Thyroid gland (tissue), 4 donors: ENCODE results near the gene ANKRD55.

ENCODE experiments used
- POLR2A ChIP-seq, 2 donors: fragments of 450-650 bp; IDR thresholded peaks; one replicate each; pipeline ENCODE4 v1.6.1; 2017; ENCODE audit warnings: antibody characterized with exemption in 2 of 2, mild to moderate bottlenecking in 2 of 2, moderate library complexity in 1 of 2
- TF ChIP-seq, protein P1 (sequence below), 6 experiments: fragments of 200-600 bp in 3 of 6; fragments of 450-650 bp in 3 of 6; sonication (generic) in 3 of 6; IDR thresholded peaks; one replicate each; pipeline ENCODE4 v1.5.1; 2016 to 2019; ENCODE audit warnings: antibody characterized with exemption in 6 of 6, mild to moderate bottlenecking in 2 of 6, inconsistent platforms in 1 of 6, moderate library complexity in 1 of 6

DNA sequence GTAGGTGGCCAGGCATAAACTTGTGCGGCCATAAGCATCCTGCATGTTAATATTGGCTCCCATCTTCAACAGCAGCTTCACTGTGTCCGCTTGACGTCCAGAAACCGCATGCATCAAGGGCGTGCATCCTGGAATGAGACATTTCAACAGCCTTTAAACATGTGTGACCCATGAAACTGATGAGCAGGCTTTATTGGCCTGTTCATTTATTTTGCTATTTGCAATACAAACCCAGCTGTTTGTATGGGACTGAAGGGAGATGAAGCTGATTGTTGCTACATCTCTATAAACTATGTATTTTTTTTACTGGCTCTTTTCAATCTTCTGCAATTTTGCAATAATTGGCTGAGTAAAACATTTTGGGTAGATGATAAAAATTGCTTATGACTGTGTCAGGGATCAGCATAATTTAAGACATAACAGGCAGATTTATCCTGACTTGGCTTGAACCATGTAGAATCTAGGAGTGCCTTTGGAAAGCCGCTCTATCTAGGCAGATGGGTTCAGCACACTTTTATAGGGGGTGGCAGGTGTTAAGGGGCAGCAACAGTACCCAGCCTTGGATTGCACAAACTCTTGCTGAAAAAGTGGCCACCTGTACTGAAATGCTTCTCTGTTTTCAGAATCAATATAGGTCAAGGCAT is 56.9 kb downstream of the ANKRD55 start:
- TF ChIP-seq, protein P1, sequence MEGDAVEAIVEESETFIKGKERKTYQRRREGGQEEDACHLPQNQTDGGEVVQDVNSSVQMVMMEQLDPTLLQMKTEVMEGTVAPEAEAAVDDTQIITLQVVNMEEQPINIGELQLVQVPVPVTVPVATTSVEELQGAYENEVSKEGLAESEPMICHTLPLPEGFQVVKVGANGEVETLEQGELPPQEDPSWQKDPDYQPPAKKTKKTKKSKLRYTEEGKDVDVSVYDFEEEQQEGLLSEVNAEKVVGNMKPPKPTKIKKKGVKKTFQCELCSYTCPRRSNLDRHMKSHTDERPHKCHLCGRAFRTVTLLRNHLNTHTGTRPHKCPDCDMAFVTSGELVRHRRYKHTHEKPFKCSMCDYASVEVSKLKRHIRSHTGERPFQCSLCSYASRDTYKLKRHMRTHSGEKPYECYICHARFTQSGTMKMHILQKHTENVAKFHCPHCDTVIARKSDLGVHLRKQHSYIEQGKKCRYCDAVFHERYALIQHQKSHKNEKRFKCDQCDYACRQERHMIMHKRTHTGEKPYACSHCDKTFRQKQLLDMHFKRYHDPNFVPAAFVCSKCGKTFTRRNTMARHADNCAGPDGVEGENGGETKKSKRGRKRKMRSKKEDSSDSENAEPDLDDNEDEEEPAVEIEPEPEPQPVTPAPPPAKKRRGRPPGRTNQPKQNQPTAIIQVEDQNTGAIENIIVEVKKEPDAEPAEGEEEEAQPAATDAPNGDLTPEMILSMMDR (IDR thresholded peaks at IDR 0.05): no peak
- TF ChIP-seq POLR2A (IDR thresholded peaks at IDR 0.05): no peak
